ENCODE measurements around the gene ZNF543. TPM values are rescaled to one million over a fixed set of nuclear protein-coding genes. Genes with fewer than 3 reads are reported as not detected.

Gene ZNF543
- total RNA-seq (2021) = 8.3 to 8.9 TPM (median 8.4 TPM) in 3 replicates
- percentile 84 among the genes with signal in this experiment for Bru-seq, nascent RNA
- long read RNA-seq, experiment 1, transcript ZNF543-201 (4 exons, 3,659 nt) = major isoform, 19 of 28 reads
- long read RNA-seq, experiment 1, partial matches to known transcripts = 6 of 28 reads
- long read RNA-seq, experiment 1, other reads (novel, unspliced or antisense) = 3 of 28 reads
- long read RNA-seq, experiment 2, partial matches to known transcripts = 0 of 1 reads
- long read RNA-seq, experiment 2, other reads (novel, unspliced or antisense) = 1 of 1 reads
- long read RNA-seq, experiment 3 = 0 reads

DNA sequence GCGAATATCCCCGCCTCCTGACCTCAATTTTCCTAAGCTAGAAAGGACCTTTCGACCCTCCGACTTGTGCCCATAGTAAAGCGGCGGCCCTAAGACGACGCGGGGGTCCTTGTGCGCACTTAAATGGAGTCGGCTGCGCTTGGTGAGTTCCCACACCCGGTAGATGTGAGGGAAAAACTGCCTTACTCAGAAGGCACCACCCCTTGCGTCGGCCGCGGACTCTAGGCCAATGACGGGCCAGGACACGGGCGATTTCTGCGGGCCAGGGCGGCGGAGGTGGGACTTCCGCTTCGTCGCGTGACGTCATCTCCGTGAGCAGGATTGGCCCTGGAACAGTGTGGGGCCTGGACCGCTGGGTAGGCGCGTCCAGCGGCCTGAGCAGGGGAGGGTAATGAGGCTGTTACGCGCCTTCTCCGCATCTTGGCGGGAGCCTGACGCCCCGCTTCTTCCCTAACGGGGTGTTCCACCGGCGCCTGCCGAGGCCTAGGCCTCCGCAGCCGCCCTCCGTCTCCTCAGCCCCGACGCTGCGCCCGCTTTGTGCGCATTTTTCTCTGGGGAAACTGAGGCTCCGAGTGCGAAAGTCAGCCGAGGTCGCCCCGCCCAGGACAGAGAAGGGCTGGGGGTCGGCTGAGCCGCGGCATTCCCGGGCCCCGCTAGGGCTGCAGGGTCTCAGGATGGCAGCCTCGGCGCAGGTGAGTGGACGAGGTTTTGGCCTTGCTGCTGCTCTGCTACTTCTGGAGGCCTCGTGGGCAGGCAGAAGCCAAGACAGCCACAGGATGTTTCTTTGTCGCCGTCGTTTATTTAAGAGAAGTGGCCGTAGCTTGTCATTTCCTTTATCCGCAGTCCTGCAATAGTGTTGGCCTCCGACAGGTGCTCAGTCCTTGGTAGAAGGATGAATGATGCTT, at the start of gene ZNF543:
Gene ZNF543, plus strand, starts transcription at position 293 of the 905 bp plus-strand sequence. Its CDS starts 382 bp downstream, at position 675.
- H3K4me3 Mint-ChIP-seq = peak within 1 kb of the TSS; percentile 87
- peaks cover 16% of the 10 kb centered on the region for H3K36me3 Mint-ChIP-seq
- H3K27ac Mint-ChIP-seq = peak within 1 kb of the TSS; percentile 98
- peak; percentile 97 for DNase-seq (ENCODE audit: low spot score)
- CTCF ChIA-PET = interaction anchor here (0.6 to 1.1 kb wide), 2 partner anchors 31 to 361 kb away, joined by 3 to 5 read pairs; partner anchors contain the start of gene ZNF551
- H3K27me3 Mint-ChIP-seq (ENCODE audit: low read depth) = peaks cover 20% of the 10 kb centered on the region
- POLR2A ChIA-PET = interaction anchor here (0.6 to 0.7 kb wide), 3 partner anchors 115 to 367 kb away, joined by 3 read pairs; no protein-coding TSS in a partner anchor
- ATAC-seq = peak; percentile 93
- peaks cover 18% of the 10 kb centered on the region for H3K4me1 Mint-ChIP-seq
- no peaks in the 10 kb centered on the region for H3K9me3 Mint-ChIP-seq
- TF ChIP-seq CREM (CRISPR knock-in tag; IDR thresholded peaks at IDR 0.05) (peak; percentile 94), SP1 (CRISPR knock-in tag; conservative IDR thresholded peaks at IDR 0.05) (peak; percentile 86), FOXP1 (CRISPR knock-in tag; IDR thresholded peaks at IDR 0.05; ENCODE audit: borderline replicate concordance) (0 out of 2 replicates have a peak, but pooled peaks have one; percentile 47), CREB1 (CRISPR knock-in tag; IDR thresholded peaks at IDR 0.05) (0 out of 2 replicates have a peak, but pooled peaks have one; percentile 33), FOXK1 (CRISPR knock-in tag; IDR thresholded peaks at IDR 0.05) (peak; percentile 64), JAZF1 (CRISPR knock-in tag; IDR thresholded peaks at IDR 0.05) (no peak), ESRRA (CRISPR knock-in tag; IDR thresholded peaks at IDR 0.05; ENCODE audit: borderline replicate concordance) (no peak; the same call in 1 of the 2 replicates), NFYB (CRISPR knock-in tag; conservative IDR thresholded peaks at IDR 0.05; ENCODE audit: low read depth) (peak; percentile 44), RORB (CRISPR knock-in tag; IDR thresholded peaks at IDR 0.05) (no peak), NFATC4 (CRISPR knock-in tag; IDR thresholded peaks at IDR 0.05) (no peak), ZNF219 (CRISPR knock-in tag; IDR thresholded peaks at IDR 0.05; ENCODE audit: borderline replicate concordance) (no peak), HMGA2 (CRISPR knock-in tag; IDR thresholded peaks at IDR 0.05) (no peak; the same call in 1 of the 2 replicates), ATF1 (CRISPR knock-in tag; IDR thresholded peaks at IDR 0.05) (no peak), TP53 (CRISPR knock-in tag; IDR thresholded peaks at IDR 0.05) (no peak), GABPB1 (CRISPR knock-in tag; IDR thresholded peaks at IDR 0.05) (peak; percentile 75), ZNF232 (CRISPR knock-in tag; IDR thresholded peaks at IDR 0.05) (no peak), MYBL2 (CRISPR knock-in tag; IDR thresholded peaks at IDR 0.05) (no peak)
- TF ChIP-seq, protein P1, sequence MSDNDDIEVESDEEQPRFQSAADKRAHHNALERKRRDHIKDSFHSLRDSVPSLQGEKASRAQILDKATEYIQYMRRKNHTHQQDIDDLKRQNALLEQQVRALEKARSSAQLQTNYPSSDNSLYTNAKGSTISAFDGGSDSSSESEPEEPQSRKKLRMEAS (CRISPR knock-in tag; IDR thresholded peaks at IDR 0.05) = peak; percentile 65; the same call in 1 of the 2 replicates
- TF ChIP-seq, protein P2, sequence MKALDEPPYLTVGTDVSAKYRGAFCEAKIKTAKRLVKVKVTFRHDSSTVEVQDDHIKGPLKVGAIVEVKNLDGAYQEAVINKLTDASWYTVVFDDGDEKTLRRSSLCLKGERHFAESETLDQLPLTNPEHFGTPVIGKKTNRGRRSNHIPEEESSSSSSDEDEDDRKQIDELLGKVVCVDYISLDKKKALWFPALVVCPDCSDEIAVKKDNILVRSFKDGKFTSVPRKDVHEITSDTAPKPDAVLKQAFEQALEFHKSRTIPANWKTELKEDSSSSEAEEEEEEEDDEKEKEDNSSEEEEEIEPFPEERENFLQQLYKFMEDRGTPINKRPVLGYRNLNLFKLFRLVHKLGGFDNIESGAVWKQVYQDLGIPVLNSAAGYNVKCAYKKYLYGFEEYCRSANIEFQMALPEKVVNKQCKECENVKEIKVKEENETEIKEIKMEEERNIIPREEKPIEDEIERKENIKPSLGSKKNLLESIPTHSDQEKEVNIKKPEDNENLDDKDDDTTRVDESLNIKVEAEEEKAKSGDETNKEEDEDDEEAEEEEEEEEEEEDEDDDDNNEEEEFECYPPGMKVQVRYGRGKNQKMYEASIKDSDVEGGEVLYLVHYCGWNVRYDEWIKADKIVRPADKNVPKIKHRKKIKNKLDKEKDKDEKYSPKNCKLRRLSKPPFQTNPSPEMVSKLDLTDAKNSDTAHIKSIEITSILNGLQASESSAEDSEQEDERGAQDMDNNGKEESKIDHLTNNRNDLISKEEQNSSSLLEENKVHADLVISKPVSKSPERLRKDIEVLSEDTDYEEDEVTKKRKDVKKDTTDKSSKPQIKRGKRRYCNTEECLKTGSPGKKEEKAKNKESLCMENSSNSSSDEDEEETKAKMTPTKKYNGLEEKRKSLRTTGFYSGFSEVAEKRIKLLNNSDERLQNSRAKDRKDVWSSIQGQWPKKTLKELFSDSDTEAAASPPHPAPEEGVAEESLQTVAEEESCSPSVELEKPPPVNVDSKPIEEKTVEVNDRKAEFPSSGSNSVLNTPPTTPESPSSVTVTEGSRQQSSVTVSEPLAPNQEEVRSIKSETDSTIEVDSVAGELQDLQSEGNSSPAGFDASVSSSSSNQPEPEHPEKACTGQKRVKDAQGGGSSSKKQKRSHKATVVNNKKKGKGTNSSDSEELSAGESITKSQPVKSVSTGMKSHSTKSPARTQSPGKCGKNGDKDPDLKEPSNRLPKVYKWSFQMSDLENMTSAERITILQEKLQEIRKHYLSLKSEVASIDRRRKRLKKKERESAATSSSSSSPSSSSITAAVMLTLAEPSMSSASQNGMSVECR (CRISPR knock-in tag; IDR thresholded peaks at IDR 0.05; ENCODE audit: borderline replicate concordance) = peak; percentile 69; the same call in 1 of the 2 replicates
- TF ChIP-seq, protein P3, sequence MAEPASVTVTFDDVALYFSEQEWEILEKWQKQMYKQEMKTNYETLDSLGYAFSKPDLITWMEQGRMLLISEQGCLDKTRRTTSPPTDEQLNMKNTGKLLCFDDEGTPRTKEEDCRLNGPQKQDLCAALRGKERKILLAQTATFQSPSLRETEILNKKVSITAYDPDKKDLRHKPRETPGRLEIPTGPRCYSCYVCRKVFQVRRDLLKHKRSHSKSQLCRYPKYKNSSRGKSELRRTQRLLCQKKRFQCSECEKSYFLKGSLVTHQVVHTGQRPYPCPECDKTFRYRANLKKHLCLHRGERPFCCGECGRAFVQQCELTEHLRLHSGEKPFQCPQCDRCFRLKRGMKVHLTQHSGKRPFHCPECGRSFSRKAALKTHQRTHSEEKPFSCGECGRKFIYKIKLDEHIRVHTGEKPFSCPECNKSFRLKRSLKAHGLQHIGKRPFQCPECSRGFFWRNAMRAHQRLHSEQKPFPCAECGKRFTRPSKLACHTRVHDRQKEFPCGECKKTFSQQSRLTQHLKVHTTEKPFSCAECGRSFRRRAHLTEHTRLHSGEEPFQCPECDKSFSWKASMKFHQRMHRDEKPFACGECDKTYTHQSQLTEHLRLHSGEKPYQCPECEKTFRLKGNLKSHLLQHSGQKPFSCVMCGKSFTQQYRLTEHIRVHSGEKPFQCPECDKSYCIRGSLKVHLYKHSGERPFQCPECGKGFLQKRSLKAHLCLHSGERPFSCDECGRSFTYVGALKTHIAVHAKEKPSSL (CRISPR knock-in tag; conservative IDR thresholded peaks at IDR 0.05) = no peak
- TF ChIP-seq, protein P4, sequence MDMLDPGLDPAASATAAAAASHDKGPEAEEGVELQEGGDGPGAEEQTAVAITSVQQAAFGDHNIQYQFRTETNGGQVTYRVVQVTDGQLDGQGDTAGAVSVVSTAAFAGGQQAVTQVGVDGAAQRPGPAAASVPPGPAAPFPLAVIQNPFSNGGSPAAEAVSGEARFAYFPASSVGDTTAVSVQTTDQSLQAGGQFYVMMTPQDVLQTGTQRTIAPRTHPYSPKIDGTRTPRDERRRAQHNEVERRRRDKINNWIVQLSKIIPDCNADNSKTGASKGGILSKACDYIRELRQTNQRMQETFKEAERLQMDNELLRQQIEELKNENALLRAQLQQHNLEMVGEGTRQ (CRISPR knock-in tag; IDR thresholded peaks at IDR 0.05) = no peak
- TF ChIP-seq, protein P5, sequence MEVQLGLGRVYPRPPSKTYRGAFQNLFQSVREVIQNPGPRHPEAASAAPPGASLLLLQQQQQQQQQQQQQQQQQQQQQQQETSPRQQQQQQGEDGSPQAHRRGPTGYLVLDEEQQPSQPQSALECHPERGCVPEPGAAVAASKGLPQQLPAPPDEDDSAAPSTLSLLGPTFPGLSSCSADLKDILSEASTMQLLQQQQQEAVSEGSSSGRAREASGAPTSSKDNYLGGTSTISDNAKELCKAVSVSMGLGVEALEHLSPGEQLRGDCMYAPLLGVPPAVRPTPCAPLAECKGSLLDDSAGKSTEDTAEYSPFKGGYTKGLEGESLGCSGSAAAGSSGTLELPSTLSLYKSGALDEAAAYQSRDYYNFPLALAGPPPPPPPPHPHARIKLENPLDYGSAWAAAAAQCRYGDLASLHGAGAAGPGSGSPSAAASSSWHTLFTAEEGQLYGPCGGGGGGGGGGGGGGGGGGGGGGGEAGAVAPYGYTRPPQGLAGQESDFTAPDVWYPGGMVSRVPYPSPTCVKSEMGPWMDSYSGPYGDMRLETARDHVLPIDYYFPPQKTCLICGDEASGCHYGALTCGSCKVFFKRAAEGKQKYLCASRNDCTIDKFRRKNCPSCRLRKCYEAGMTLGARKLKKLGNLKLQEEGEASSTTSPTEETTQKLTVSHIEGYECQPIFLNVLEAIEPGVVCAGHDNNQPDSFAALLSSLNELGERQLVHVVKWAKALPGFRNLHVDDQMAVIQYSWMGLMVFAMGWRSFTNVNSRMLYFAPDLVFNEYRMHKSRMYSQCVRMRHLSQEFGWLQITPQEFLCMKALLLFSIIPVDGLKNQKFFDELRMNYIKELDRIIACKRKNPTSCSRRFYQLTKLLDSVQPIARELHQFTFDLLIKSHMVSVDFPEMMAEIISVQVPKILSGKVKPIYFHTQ (CRISPR knock-in tag; IDR thresholded peaks at IDR 0.05) = no peak
- TF ChIP-seq, protein P6, sequence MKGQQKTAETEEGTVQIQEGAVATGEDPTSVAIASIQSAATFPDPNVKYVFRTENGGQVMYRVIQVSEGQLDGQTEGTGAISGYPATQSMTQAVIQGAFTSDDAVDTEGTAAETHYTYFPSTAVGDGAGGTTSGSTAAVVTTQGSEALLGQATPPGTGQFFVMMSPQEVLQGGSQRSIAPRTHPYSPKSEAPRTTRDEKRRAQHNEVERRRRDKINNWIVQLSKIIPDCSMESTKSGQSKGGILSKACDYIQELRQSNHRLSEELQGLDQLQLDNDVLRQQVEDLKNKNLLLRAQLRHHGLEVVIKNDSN (CRISPR knock-in tag; IDR thresholded peaks at IDR 0.05) = no peak

All from WTC11 (cell line).